ENCODE data around the gene LRRC32.

Gene LRRC32

DNA sequence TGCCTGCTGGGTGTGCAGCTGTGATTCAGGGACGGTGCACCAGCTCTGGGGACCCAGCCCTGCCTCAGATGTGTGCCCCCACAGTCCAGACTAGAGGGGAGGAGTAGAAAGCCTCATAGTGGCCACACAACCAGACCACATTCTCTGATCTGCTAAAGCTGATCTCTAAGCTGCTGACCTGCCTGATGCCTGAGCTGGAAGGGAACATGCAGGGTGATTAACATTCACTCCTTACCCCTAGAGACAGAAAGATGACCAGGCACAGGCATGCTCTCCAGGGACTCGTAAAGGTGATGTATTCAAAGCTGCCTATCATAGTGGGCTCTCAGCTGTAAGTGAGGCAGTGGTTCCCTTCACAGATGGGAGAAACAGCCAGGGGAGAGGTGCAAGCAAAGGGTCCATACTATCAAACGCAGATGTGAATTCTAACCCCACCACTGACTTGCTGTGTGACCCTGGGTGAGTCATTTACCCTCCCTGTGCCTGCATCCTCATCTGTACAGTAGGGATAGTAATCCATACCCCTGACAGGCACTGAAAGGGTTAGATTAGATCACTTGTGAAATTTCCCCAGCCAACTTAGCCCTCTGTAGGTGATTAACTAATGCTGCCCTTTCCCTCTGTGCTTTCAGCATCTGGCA, 29.0 kb upstream of the LRRC32 start:
- DNase-seq, result no peak

DNA sequence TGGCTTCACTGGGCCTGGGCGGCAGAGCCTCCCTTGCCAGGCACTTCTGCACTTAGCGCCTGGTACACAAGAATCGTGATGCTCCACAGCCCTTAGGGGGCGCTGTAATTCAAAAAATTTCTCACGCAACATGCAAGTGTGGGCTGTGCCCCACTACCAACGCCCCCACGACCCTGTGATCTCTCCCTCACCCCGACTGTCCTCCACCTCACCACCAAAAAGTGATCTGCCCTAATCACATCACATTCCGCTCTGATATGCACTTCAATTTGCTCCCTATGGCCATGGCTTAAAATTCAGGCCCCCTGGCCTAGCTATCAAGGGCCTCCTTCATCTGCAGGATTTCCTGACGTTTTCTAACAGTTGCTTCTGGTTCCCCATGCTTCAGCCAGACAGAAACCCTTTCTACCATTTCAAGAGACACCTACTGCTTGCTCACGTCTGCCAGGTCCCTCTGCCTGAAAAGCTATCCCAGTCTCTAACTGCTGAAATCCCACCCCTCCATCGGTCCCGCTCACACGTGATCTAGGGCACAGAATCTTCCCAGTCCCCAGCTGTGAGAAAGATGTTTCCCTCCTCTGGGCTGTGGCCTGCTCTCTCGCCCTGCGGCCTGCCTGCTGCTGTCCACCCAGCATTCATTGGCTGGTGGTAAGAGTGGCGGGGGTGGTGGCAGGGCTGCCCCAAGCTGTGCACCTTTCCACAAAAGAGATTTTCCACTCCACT, 27.9 kb upstream of the LRRC32 start:
- no peak for DNase-seq

DNA sequence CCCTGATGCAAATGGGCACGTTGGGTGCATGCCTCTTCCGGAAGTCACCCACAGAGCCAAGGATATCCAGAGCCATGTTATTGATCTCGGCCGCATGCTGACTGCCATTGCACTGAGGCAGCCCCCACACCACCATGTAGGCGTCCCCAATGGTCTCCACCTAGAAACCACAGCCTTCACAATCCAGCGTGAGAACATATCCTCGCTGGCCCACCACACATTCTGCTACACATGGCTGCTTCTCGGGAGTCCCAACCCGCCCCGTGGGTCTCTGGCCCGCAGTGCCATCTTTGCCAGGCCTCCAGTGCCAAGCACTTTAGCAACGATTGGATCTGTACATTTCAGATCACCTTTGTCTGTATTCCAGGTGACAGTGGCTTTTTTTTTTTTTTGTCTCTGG, 26.2 kb upstream of the LRRC32 start:
- no peak for DNase-seq

DNA sequence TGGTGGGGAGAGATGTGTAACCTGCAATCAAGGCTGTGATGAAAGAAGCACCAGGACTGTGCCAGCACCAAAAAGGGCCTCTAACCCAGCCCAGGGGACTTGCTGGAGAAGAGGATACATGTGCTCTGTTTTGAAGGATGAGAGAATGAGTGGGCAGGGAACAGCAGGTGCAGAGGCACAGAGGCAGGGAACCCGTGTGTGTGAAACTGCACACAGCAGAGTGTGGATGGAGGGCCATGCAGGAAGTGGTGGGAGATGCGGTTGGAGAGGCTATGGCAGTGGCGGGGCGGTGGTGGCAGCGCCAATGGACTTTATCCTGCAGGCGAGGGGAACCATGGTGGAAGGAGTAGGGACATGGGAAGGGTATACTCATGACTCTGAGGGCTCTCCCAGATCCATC, 25.2 kb upstream of the LRRC32 start:
- no peak for DNase-seq

DNA sequence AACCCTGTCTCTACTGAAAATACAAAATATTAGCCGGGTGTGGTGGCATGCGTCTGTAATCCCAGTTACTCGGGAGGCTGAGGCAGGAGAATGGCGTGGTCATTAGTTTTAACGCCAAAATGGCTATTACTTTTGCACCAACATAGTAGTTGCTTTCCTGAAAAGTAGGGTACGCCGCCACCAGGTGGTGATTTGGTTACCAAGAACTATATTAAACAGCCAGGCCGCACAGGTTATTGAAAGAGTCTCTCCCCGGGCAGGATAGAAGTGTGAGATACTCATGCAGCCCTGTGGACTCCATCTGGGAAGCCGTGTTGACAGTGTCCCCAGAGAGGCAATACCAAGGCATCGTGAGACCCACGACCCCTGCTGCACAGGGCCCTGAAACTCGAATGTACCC, 24.6 kb upstream of the LRRC32 start:
- no peak for DNase-seq

DNA sequence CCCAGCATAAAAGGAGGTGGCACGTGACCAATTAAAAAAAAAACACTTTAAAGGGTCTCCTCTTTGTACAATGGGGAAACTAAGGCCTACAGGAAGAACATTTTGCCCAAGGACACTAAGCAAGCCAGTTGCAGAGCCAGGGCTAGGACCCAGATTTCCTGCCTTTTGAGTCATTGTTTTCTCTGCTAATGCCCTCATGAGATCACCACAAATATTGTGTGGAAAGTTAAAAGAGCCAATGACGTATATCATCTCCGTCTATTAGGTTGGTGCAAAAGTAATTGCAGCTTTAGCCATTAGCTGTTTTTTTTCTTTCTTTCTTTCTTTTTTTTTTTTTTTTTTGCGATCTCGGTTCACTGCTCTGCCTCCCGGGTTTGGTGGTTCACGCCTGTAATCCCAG, 24.1 kb upstream of the LRRC32 start:
- no peak for DNase-seq

DNA sequence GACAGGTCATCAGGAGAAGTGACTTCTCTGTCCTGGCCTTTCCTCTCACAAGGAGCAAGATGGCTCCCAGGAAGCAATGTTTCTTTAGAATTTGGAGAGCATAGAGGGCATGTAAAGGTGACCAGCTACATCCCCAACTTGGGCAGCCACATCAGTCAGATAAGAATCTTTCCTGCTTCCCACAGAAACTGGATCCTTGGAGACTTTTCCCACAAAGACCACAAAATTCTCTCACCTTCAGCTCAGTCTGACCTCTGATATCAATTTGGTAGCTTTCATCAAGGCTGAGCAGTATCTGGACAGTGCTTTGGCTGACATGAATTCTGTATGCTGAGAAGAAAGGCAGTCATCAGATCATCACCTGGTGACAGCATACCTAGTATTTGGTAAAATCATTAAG, 23.3 kb upstream of the LRRC32 start:
- no peak for DNase-seq

DNA sequence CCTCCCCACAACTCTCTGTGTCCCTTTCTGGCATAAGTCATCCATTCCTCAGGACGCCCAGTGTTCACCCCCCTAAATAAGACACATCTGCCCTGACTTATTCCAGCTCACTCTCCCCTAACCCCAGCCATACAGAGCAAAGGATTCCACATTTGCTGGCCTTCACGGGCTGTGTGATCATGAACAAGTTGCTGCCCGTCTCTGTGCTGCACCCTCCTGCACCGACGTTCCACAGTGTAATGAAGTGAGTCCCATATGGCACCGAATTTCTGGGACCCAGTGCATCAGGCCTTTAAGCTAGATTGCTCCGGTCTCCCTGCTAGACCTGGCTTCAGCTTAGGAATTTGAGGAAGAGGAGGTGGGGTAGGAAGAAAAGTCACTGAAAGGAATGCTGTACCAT, 22.4 kb upstream of the LRRC32 start:
- no peak for DNase-seq

DNA sequence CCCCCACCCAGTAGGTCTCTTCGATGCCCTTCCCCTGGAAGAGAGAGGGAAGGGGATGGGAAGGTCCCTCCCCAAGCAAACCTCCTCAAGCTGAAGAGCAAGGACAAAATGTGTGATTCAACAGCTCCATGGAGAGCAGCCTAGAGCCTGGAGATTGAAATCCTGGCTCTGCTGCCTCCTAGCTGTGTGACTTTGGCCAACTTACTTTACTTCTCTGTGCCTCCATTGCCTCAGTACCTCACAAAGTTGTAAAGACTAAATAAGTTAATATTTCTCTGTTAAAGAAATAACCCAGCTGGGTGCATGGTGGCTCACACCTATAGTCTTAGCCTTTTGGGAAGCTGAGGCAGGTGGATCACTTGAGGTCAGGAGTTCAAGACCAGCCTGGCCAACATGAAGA, 21.1 kb upstream of the LRRC32 start:
- DNase-seq, result no peak

DNA sequence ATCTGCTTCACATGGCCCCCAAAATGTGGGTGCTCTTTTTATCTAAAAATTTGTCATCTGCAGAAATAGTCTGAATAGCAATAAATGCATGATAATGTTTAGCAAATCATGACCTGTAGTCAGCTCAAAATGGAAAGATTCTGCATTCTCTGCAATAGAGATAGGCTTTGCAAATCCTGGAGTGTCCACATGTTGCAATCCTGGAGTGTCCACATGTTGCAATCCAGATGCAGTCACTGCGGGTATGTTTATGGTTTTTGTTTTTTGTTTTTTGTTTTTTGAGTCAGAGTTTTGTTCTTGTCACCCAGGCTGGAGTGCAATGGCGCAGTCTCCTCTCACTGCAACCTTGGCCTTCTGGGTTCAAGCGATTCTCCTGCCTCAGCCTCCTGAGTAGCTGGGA, 20.2 kb upstream of the LRRC32 start:
- DNase-seq, result no peak

DNA sequence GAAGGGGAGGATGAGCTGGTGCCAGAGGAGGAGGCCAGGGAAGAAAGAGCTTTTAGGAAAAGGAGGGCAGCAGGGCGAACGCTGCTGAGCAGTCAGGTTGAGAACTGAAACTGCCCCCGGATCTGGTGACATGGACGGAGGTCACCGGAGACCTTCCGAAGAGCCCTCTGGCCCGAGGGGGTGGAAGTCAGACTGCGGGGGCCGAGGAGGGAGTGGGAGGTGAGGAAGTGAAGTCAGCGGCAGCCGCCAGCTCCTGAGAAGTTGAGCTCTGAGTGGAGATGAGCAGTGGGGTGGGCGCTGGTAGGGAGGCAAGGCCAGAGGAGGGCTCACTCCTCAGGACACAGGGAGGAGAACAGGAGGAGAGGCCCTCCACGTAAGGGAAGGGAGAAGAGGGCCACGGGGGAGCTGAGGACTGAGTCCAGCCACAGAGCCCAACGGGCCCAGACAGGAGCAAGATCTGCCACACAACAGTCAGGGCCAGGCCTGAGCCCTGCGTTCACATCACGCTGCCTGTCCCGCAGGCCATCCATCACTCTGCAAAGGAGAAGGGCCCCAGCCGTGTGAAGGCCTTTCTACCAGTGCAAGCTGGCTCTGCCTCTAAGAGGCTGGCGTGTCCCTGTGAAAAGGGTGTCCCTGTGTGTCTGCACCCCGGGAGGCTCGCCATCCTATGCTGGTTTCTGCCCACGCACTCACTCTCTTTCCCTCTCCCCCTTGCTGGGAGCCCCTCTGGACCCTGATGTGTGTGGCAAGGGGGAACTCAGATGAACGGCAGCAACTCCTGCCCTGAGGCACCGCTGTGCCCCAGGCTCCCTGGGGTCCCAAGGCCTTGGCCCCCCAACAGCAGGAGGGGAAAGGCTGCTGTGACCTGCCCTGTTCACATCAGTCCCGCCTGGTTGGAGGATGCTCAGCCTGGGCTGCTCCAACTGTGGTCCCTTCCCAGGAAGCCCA, 19.0 kb upstream of the LRRC32 start:
- DNase-seq, result no peak

DNA sequence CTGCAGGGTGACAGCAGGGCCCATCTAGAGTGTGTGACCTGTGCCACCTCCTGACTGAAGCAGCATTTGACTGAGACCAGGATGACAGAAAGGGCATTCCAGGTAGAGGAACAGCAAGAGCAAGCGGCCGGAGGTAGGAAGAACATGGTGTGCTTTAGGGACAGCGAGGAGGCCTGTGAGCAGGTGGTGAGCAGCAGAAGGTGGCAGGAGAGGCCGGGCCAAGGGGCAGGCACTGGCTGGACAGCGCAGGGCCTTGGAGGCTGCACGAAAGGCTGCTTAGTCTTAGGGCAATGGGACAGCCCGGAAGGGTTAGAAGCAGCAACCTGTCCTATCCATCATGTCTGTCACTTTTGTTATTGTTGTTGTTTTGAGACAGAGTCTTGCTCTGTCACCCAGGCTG, 17.6 kb upstream of the LRRC32 start:
- no peak for DNase-seq

DNA sequence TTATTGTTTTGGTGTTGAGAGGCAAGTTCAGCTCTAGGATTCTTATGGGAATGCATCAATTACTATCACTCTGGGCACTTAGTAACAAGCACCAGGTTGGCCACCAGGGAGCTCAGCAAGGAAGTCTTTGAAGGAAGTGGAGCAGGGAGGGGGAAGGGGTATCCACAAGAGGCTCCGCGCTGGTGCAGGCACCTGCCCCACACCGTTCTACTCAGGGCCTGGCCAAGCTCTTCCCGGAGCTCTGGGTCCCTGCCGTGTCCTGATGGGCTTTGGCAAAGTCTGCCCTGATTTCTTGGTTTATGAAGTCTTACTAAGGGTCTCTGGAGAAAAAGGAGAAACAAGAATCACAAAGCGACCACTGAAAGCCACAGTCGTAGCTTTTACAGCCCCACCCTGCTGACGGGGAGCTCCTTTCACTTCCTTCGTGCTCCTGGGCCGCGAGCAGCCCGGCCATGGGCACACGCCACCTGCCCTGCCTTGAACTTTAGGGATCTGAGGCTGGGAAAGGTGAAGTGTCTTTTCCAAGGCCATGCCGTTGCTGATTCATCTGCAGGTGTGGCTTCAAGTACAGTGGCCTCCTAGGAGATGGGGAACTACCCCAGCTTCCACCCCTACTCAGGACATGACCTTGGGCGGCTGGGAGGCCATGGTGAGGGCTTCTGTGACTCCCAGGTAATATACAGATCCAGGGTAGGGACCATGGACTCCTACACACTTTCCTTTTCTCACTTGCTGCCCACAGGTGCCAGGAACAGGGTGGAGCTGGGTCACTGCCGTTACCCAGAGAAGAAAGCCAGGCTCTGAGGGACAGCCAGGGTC, 15.9 kb upstream of the LRRC32 start:
- no peak for DNase-seq

DNA sequence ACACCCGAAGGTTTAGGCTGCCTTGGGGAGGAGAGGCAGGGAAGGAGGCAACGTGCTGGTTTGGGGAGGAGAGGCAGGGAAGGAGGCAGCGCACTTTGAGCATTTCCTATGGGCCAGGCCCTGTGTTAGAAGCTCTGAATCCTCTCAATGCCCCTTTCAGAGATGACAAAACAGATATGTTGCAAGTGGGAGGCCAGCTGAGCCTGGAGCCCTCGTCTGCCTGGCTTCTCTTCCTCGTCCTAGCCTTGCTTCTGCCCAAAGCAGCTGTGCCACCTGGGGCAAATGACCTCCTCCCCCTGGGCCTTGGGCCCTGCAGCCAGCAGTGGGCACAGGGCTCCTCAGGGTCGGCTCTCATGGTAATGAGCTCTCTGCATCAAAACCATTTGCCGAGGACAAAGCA, 15.3 kb upstream of the LRRC32 start:
- no peak for DNase-seq

DNA sequence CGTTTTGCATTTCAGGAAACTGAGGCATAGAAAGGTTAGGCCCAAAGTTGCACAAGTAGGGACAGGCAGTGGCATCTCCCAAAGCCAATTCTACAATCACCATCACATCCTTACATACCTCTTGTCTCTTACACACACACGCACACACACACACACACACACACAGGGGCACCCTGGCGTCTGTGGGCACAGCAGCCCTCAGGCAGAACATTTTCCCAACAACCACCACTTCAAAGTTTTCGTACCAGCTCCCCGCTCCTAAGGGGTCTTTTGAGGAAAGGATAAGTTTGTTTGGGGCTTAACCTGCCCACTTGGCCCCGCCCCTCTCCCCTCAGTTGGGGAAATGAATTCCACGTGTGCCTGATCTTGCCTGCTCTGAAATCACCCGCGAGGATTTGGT, 14.7 kb upstream of the LRRC32 start:
- no peak for DNase-seq

DNA sequence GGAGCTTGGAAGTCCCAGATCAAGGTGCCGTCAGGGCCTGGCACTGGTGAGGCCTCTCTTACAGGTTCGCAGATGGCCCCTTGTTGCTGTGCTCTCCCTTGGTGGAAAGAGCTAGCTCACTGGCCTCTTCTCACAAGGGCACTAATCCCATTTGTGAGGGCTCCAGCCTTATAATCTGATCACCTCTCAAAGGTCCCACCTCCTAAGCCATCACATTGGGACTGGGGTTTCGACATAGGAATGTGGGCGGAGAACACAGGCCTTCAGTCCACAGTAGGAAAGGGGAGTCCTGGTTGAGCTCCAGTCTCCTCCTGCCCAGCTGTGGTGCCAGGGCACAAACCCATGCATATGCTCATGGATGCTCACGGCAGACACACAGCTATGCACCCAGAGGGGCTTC, 14.0 kb upstream of the LRRC32 start:
- DNase-seq, result no peak

DNA sequence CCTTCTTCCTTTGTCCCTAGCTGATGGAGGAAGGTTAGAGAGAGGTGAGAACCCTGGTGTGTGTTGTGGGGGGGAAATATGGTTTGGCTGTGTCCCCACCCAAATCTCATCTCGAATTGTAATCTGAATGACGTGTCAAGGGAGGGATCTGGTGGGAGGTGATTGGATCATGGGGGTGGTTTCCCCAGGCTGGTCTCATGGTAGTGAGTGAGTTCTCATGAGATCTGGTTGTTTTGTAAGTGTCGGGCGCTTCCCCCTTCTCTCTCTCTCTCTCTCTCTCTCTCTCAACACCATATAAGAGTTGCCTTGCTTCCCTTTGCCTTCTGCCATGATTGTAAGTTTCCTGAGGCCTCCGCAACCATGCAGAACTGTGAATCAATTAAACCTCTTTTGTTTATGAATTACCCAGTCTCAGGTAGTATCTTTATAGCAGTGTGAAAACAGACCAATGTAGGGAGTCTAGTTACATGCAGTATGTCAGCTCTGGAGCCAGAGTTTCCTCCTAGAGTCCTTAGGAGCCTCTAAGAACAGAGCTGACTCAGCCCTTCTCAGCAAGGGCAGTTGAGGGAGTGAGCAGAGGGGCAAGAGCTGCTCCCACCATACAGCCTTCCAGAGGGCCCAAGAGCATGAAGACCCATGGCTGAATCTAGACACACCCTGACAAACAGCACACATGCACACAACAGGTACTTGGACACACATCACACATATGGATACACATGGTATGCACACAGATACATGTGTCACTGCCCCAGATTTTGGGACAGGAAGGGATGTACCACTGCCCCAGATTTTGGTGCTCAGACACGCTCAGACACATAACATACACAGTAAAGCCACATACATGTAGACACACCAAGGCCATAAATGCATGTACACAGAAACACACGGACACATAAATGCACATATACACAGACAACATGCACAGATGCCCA, 12.9 kb upstream of the LRRC32 start:
- no peak for DNase-seq

DNA sequence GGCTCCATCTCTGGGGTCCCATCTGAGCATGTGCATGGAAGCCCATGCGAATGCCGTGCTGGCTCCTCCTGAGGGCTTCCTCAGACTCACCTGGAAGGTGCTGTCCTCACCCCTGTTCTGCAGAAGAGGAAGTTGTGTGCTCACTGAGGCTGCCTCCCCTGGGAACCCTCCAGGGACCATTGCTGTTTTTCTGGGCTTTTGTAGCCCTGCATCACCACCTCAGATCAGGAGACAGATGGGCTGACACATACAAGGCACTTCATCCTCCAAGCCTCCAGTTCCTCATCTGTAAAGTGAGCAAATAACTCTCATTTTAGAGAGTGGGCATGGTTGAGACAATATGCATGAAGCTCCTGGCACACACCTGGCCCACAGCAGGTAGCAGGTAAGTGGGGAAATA, 12.1 kb upstream of the LRRC32 start:
- DNase-seq, result no peak

DNA sequence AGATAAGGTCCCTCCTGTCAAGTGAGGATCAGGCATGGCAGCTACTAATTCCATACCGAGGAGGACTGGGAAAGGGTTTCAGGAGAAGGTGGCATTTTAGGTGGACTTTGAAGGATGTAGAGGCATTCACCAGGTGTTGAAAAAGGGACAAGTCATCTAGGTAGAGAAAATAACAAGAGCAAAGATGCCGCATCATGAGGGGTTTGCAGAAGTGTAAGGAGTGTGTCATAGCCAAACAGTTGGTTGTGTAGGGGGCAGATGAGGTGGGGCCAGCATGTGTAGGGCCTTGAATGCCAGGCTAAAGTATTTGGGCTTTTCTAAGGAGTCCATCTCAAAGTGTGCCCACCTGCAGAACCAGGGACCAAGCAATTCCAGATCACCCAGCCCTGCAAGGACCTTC, 11.6 kb upstream of the LRRC32 start:
- no peak for DNase-seq

DNA sequence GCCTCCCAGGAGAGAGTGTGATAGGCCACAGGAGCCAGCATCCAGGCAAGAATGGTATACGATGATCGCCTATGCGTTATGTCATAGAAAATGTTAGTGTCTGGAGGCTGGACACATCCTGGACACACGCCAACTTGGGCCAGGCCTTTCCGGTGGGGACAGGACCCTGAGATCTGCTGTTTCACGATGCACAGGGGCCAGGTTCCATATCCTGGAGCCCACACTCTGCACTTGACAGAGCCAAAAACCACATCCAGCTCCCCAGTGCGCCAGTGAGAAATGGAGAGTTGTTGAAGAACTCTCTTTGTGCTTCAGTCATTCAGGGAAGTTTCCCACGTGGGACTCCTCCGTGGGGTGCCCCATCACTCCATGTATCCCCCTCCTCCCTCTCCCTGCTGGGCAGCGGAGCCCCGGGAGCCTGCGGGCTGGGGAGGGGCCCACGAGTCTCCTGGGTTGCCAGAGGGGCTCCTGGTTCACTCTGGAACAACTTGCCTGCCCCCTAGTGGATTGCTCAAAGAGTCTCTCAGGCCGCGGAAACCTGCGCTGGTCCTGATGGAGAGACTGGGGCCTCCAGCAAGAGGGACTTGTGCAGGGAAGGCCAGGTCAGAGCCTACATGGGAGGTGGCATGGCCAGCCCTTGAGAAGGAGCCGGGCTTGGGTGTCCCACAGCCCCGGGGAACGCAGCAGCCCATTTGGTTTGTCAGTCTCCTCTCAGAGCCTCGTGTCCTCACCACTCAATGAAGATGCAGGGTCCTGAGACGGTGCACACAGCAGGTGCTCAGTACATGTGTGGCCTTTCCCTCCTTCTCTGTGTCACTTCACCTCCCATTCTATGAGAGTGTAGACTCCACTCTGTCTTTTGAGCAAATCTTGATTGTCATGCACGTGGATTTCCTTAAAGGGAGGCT, 10.2 kb upstream of the LRRC32 start:
- peak; percentile 63 for DNase-seq

DNA sequence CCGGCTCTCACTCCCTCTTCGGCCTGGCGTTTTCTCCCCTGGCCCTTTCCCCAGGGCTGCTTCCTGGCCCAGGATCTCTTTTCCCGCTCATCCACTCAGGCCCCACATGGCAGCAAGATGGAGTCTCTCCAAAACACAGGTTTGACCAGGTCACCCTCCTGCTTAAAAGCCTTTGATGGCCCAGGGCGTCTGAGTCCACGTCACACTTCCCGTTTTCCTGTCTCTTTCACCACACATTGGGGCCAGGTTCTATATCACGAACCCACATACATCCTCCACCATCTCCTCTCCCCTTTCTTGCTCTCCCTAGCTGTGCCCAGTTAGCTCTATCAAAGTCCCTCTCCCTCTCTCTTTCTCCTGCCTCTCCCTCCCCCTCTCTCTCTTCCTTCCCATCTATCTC, 7.8 kb upstream of the LRRC32 start:
- no peak for DNase-seq
